AG04449 (cell line): ENCODE results near the gene ATP1B3.
"Not testable (repeated sequence)": the region's sequence is repeated elsewhere in the genome, so short reads cannot be mapped to it uniquely, and the experiment has no call there.

Experiments
- CTCF ChIA-PET: fragments of 350-600 bp; formaldehyde crosslinking; extraction: SDS; loops from one replicate; lab custom pipeline; 2021; ENCODE audit warnings: antibody characterized with exemption; lab: Yijun Ruan, JAX
- POLR2A ChIA-PET: fragments of 400-600, 350-600 bp; formaldehyde crosslinking; extraction: SDS; loops from one replicate; lab custom pipeline; 2020; ENCODE audit warnings: antibody characterized with exemption, inconsistent platforms; lab: Yijun Ruan, JAX
- DNase-seq: peaks from one replicate; pipeline ENCODE4 v3.0.0-alpha.2; 2010; ENCODE audit warnings: low read depth, low spot score
- H3K4me3 ChIP-seq: 2 replicates; pipeline ENCODE4 v1.5.1; 2011; ENCODE audit warnings: low read depth, mild to moderate bottlenecking, control low read depth, low read length
- CTCF ChIP-seq: IDR thresholded peaks from one replicate; pipeline ENCODE4 v1.5.1; 2011; ENCODE audit warnings: mild to moderate bottlenecking, moderate library complexity, low read length, control low read depth, inconsistent platforms; ENCODE audit not compliant: insufficient read depth; ENCODE audit errors: missing control alignments

ATP1B3 gene

GRCh38 chr3:141905129-141905528 is 28.7 kb downstream of the ATP1B3 start:
- no peak for TF ChIP-seq CTCF
- DNase-seq, result no peak
- POLR2A ChIA-PET, result no interaction called here
- no peak overlapping the region for H3K4me3 ChIP-seq
- CTCF ChIA-PET, result interaction anchor here (1.1 to 2.9 kb wide), 2 partner anchors 9 to 329 kb away, joined by 3 to 14 read pairs; no protein-coding TSS in a partner anchor

DNA sequence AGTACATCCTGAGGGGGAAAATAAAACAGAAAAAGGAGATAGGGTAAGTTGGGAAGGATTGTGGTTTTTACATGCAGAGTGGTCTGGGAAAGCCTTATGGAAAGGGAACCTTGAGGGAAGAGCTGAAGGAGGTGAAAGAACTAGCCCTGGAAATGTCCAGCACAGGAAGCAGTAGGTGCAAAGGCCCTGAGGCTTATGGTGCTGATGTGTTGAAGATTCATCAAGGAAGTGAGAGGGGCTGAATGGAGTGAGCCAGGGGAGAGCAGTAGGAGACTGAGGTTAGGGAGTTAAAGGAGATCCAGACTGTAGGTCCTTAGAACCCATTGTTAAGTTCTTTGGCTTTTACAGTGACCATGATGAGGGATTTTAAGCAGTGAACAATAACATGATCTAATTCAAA is 33.0 kb downstream of the ATP1B3 start:
- DNase-seq, result no peak
- TF ChIP-seq CTCF, result no peak
- CTCF ChIA-PET, result interaction anchor here (1.0 to 1.2 kb wide), 2 partner anchors 8 to 171 kb away, joined by 3 to 5 read pairs; partner anchors contain the start of gene RNF7
- no peak overlapping the region for H3K4me3 ChIP-seq
- POLR2A ChIA-PET, result no interaction called here

- CTCF ChIA-PET, result interaction anchor here (1.2 kb wide), 1 partner anchor 8 kb away, joined by 3 read pairs; no protein-coding TSS in a partner anchor
- POLR2A ChIA-PET, H3K4me3 ChIP-seq, DNase-seq: not testable (repeated sequence)
Measured at GRCh38 chr3:141909986-141910385, 33.5 kb downstream of the ATP1B3 start.

GRCh38 chr3:141913150-141913811 is 36.8 kb downstream of the ATP1B3 start:
- no peak overlapping the region for H3K4me3 ChIP-seq
- peak; percentile 55 for TF ChIP-seq CTCF
- CTCF ChIA-PET, result interaction anchor here (0.6 to 3.5 kb wide), 29 partner anchors 9 to 449 kb away, joined by 3 to 29 read pairs (median 5); partner anchors contain the start of gene RNF7
- POLR2A ChIA-PET, result interaction anchor here (0.7 kb wide), 1 partner anchor 172 kb away, joined by 3 read pairs; no protein-coding TSS in a partner anchor
- no peak for DNase-seq

GRCh38 chr3:141914311-141914710 is 37.9 kb downstream of the ATP1B3 start:
- CTCF ChIA-PET, result interaction anchor here (0.6 to 3.5 kb wide), 17 partner anchors 10 to 455 kb away, joined by 3 to 29 read pairs (median 5); partner anchors contain the start of gene RNF7
- TF ChIP-seq CTCF, result no peak
- no peak overlapping the region for H3K4me3 ChIP-seq
- DNase-seq, result no peak
- POLR2A ChIA-PET, result no interaction called here

DNA sequence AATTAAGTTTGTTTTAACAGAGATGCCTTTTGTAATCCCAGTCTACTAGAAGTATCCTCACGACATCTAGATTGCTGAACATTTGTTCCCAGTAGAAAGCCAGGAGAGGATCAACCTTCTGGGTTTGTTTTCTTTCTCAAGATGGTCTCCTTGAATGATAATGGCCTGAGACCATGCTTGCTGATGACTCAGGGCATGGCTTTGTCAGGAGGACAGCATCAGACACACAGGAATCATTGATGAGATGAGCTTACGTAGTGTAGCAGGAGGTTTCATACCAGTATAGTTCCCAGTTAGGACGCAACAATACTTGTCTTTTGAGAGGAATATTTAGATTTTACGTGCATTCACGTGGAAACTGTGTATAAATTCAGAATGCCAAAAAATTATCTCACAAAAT is 38.6 kb downstream of the ATP1B3 start:
- CTCF ChIA-PET, result interaction anchor here (0.8 to 3.5 kb wide), 10 partner anchors 10 to 456 kb away, joined by 3 to 29 read pairs (median 12); partner anchors contain the start of gene RNF7

More for the DNA sequence above, 38.6 kb downstream of the ATP1B3 start:
- POLR2A ChIA-PET, result no interaction called here
- H3K4me3 ChIP-seq, result no peak overlapping the region
- DNase-seq, result no peak
- TF ChIP-seq CTCF, result no peak
